Calu3 (cell line): ENCODE measurements around the gene ANAPC15. TPM values are rescaled to one million over a fixed set of nuclear protein-coding genes. Genes with fewer than 3 reads are reported as not detected.

Experiments used
- BruUV-seq: library from RNA; stranded (reverse); fragments of 400-500 nt; replicated peaks from 2 replicates; lab custom pipeline; 2021; lab: Mats Ljungman, UMichigan
- CTCF ChIA-PET: fragments of 300-600 bp; sonication (Branson Sonifier 250); formaldehyde crosslinking; loops from one replicate; lab custom pipeline; 2022; ENCODE audit warnings: antibody characterized with exemption; lab: Charles Lee
- DNase-seq: peaks from one replicate; pipeline ENCODE4 v3.0.0; 2022
- H3K27ac Mint-ChIP-seq: one replicate; pipeline ENCODE4 v1.8.0; 2022; ENCODE audit warnings: mixed read lengths; ENCODE audit not compliant: unreplicated experiment
- H3K27me3 Mint-ChIP-seq: one replicate; pipeline ENCODE4 v1.8.0; 2022; ENCODE audit warnings: mixed read lengths; ENCODE audit not compliant: unreplicated experiment
- H3K36me3 Mint-ChIP-seq: one replicate; pipeline ENCODE4 v1.8.0; 2022; ENCODE audit warnings: mild to moderate bottlenecking, moderate library complexity, mixed read lengths; ENCODE audit not compliant: insufficient read depth, unreplicated experiment
- H3K4me1 Mint-ChIP-seq: one replicate; pipeline ENCODE4 v1.8.0; 2022; ENCODE audit warnings: mild to moderate bottlenecking, low read depth, mixed read lengths; ENCODE audit not compliant: unreplicated experiment
- H3K4me3 Mint-ChIP-seq: one replicate; pipeline ENCODE4 v1.8.0; 2022; ENCODE audit warnings: mild to moderate bottlenecking, low read depth, moderate library complexity, mixed read lengths; ENCODE audit not compliant: unreplicated experiment
- H3K9me3 Mint-ChIP-seq: one replicate; pipeline ENCODE4 v1.8.0; 2022; ENCODE audit warnings: low read depth, mixed read lengths; ENCODE audit not compliant: unreplicated experiment
- intact Hi-C: fragments of 100-400 bp; cut with micrococcal nuclease; formaldehyde crosslinking; loops from one replicate; pipeline ENCODE4 v1.10.0; 2022; ENCODE audit not compliant: unreplicated experiment
- microRNA-seq: library from miRNA; unstranded; fragments of <30 nt; microRNA quantifications from one replicate; pipeline ENCODE4 v1.2.0, GENCODE V29; 2022
- total RNA-seq: library from RNA; stranded (reverse); gene quantifications from 2 replicates; pipeline ENCODE4 v1.2.3, GENCODE V29; 2022
- TF ChIP-seq, protein P1 (sequence below): fragments of 200-600 bp; IDR thresholded peaks from one replicate; pipeline ENCODE4 v1.8.0; 2022; ENCODE audit warnings: antibody characterized with exemption; ENCODE audit not compliant: unreplicated experiment

ANAPC15 gene
- total RNA-seq, 1 experiment from 2014 or later, result 29.4 TPM

DNA sequence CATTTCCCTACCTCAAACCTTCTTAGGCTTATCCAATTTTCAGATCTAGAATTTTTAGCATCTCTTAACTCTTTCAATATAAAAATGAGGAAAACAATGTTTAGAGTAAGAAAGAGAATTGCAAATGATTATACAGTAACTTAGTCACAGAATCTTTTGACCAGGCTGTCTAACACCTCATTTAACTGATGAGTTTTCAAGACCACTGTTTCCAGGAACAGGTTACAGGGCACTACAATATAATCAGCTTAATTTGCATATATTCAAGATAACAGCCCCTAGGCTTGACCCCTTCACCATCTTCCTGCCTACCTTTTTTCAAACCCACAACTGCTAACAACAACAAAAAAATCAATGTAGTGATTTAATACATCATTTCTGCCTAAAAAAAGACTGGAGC, 44.8 kb downstream of the ANAPC15 start:
- Mint-ChIP-seq H3K4me3 (no peak overlapping the region), H3K9me3 (no peaks in the 10 kb centered on the region), H3K36me3 (peaks cover 24% of the 10 kb centered on the region), H3K4me1 (peaks cover 44% of the 10 kb centered on the region), H3K27ac (no peak overlapping the region), H3K27me3 (no peaks in the 10 kb centered on the region)
- CTCF ChIA-PET, result no interaction called here
- BruUV-seq, result no TSS peak
- DNase-seq, result no peak
- TF ChIP-seq, protein P1, sequence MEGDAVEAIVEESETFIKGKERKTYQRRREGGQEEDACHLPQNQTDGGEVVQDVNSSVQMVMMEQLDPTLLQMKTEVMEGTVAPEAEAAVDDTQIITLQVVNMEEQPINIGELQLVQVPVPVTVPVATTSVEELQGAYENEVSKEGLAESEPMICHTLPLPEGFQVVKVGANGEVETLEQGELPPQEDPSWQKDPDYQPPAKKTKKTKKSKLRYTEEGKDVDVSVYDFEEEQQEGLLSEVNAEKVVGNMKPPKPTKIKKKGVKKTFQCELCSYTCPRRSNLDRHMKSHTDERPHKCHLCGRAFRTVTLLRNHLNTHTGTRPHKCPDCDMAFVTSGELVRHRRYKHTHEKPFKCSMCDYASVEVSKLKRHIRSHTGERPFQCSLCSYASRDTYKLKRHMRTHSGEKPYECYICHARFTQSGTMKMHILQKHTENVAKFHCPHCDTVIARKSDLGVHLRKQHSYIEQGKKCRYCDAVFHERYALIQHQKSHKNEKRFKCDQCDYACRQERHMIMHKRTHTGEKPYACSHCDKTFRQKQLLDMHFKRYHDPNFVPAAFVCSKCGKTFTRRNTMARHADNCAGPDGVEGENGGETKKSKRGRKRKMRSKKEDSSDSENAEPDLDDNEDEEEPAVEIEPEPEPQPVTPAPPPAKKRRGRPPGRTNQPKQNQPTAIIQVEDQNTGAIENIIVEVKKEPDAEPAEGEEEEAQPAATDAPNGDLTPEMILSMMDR, result no peak
- intact Hi-C loops, result no loop called here

DNA sequence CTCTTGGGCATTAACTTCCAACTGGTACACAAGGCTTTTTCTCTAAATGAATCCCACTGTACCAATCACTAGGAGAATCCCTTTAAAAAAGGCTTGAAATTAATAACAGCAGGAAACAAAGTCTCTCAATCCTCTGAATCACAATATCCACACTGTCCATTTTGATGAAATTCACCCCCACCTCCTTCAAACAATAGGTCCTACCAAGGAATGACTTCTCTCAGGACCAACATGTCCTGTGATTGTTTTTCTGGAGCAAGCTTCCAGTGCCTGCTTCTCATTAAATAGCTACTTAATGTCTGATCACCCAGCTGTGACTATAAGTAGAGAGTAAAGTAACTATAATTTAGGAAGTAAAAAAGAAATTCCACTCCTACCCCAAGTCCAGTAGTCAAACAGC, 45.2 kb downstream of the ANAPC15 start:
- H3K27ac Mint-ChIP-seq, result no peak overlapping the region
- no TSS peak for BruUV-seq
- H3K4me3 Mint-ChIP-seq, result no peak overlapping the region

DNA sequence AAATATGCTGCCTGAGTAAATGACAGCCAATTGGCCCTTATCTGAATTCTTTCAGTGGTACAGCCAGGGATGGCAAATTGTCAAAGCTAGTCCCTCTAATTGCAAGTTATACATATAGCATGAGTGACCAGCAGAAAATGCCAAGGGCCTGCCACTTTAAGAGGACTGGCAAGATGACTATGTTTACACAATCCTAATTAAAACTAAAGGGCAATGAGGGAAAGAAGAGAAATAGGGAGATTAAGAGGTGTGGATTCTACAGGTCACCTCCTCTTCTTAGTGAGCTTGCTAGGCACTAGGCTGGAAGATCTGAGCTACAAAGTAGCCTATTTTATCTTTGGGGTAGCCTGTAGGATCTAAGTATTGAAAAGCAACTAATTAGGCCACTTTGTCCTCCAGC, 45.6 kb downstream of the ANAPC15 start:
- TF ChIP-seq, protein P1, result no peak
- intact Hi-C loops, result no loop called here
- Mint-ChIP-seq H3K27ac (no peak overlapping the region), H3K4me1 (peaks cover 36% of the 10 kb centered on the region), H3K27me3 (no peaks in the 10 kb centered on the region), H3K9me3 (no peaks in the 10 kb centered on the region), H3K36me3 (peaks cover 22% of the 10 kb centered on the region), H3K4me3 (no peak overlapping the region)
- CTCF ChIA-PET, result interaction anchor here (0.6 to 0.7 kb wide), 2 partner anchors 32 to 1844 kb away, joined by 3 to 5 read pairs; no protein-coding TSS in a partner anchor
- no TSS peak for BruUV-seq
- no peak for DNase-seq

More for the DNA sequence above, 45.2 kb downstream of the ANAPC15 start:
- intact Hi-C loops, result no loop called here
- H3K9me3 Mint-ChIP-seq, result no peaks in the 10 kb centered on the region
- DNase-seq, result no peak
- H3K36me3 Mint-ChIP-seq, result peaks cover 20% of the 10 kb centered on the region
- peaks cover 40% of the 10 kb centered on the region for H3K4me1 Mint-ChIP-seq
- CTCF ChIA-PET, result interaction anchor here (0.6 kb wide), 1 partner anchor 1845 kb away, joined by 5 read pairs; no protein-coding TSS in a partner anchor
- TF ChIP-seq, protein P1, result no peak
- H3K27me3 Mint-ChIP-seq, result no peaks in the 10 kb centered on the region

DNA sequence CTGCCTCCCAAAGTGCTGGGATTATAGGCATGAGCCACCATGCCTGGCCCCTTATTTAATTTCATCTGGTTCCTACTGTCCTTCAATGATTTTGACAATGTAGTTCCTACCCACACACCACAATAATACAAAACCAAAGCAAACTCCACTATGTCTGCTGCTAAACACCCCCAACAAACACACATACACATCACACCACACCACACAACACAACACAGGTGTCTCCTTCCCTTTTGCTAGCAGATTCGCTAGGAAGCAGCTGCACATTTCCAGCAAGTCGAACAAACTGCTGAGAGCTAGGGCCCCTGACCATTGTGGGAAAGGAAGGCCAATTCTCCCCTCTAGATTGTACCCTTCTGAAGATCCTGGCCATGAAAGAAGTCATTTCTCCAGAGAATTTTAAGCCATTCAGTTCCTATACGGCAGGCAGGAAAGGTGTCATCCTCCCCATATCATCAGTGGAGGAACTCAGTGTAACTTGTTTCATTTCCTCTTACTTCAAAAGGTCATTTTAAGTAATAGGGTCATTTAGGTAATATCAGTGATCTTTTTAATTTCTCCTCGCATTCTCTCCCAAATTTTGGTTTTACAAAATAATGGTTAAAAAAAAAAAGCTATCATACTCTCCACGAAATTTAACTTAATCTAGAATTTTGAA, 50.6 kb downstream of the ANAPC15 start:
- BruUV-seq, result no TSS peak
- no peaks in the 10 kb centered on the region for H3K9me3 Mint-ChIP-seq
- H3K4me1 Mint-ChIP-seq, result no peaks in the 10 kb centered on the region
- intact Hi-C loops, result no loop called here
- H3K36me3 Mint-ChIP-seq, result peaks cover 25% of the 10 kb centered on the region
- no peaks in the 10 kb centered on the region for H3K27me3 Mint-ChIP-seq
- no peak overlapping the region for H3K4me3 Mint-ChIP-seq
- DNase-seq, result no peak
- TF ChIP-seq, protein P1, result no peak
- CTCF ChIA-PET, result no interaction called here
- no peak overlapping the region for H3K27ac Mint-ChIP-seq

Small RNAs within 50 kb of the gene (microRNA-seq; reads per million reads assigned to microRNA genes)
- not detected for gene MIR3165

Other genes with a start within 250 kb of the ANAPC15 start
- not detected in 2 replicates for gene DEFB131B, start 234.2 kb downstream of the ANAPC15 start, total RNA-seq
- gene XNDC1N, start 184.1 kb downstream of the ANAPC15 start, total RNA-seq, result 18.5 and 20.4 TPM in 2 replicates
- 51.7 and 52.3 TPM in 2 replicates for gene RNF121, start 183.6 kb downstream of the ANAPC15 start, total RNA-seq
- 12.4 and 13.2 TPM in 2 replicates for gene IL18BP, start 113.8 kb downstream of the ANAPC15 start, total RNA-seq
- 140 and 146 TPM in 2 replicates for gene NUMA1, start 32.2 kb downstream of the ANAPC15 start, total RNA-seq
- gene LRRC51, start 31.8 kb downstream of the ANAPC15 start, total RNA-seq, result 8.5 and 11.0 TPM in 2 replicates
- 67.1 and 73.5 TPM in 2 replicates for gene LAMTOR1, start 9.4 kb downstream of the ANAPC15 start, total RNA-seq
- gene TOMT, start 6.8 kb downstream of the ANAPC15 start, total RNA-seq, result not detected in 2 replicates
- gene FOLR3, start 23.0 kb upstream of the ANAPC15 start, total RNA-seq, result not detected in 2 replicates
- gene FOLR1, start 79.4 kb upstream of the ANAPC15 start, total RNA-seq, result 2.6 and 2.7 TPM in 2 replicates
- gene FOLR2, start 104.1 kb upstream of the ANAPC15 start, total RNA-seq, result not detected in 2 replicates
- 203 and 221 TPM in 2 replicates for gene INPPL1, start 112.1 kb upstream of the ANAPC15 start, total RNA-seq
- gene PHOX2A, start 131.5 kb upstream of the ANAPC15 start, total RNA-seq, result not detected in 2 replicates